Peyer's patch (tissue), 4 donors: Measurements from ENCODE around the gene ABHD17A. TPM values are rescaled to one million over a fixed set of nuclear protein-coding genes. Genes with fewer than 3 reads are reported as not detected.

Source experiments
- DNase-seq, 3 donors: peaks; one replicate each; pipeline ENCODE4 v3.0.0-alpha.2; 2017 to 2019
- H3K27ac ChIP-seq, 4 donors: fragments of 200-600 bp; sonication (generic); one replicate each; pipeline ENCODE4 v1.5.1; 2016 to 2019
- H3K27me3 ChIP-seq, 2 donors: fragments of 200-600 bp; sonication (generic); one replicate each; pipeline ENCODE4 v1.5.1; 2019
- H3K36me3 ChIP-seq, 3 donors: fragments of 200-600 bp; sonication (generic); one replicate each; pipeline ENCODE4 v1.5.1; 2016 to 2019
- H3K4me1 ChIP-seq, 4 donors: fragments of 200-600 bp; sonication (generic); one replicate each; pipeline ENCODE4 v1.5.1; 2016 to 2019
- H3K4me3 ChIP-seq, 4 donors: fragments of 200-600 bp; sonication (generic); 1 replicate in 3 of 4; 2 replicates in 1 of 4; pipeline ENCODE4 v1.5.1; 2016 to 2019; ENCODE audit warnings: mild to moderate bottlenecking in 1 of 4
- H3K9me3 ChIP-seq, 4 donors: fragments of 200-600 bp; sonication (generic); one replicate each; pipeline ENCODE4 v1.5.1; 2016 to 2019; ENCODE audit warnings: mild to moderate bottlenecking in 1 of 4
- POLR2A ChIP-seq, 2 donors: fragments of 450-650 bp; IDR thresholded peaks; one replicate each; pipeline ENCODE4 v1.5.1; 2017; ENCODE audit warnings: antibody characterized with exemption in 2 of 2, mild to moderate bottlenecking in 2 of 2, moderate library complexity in 2 of 2
- total RNA-seq, 4 donors: library from RNA; depleted of rRNA; stranded (reverse); fragments of >200 nt; gene quantifications; one replicate each; pipeline ENCODE4 v1.1.0, GENCODE V29; 2016
- TF ChIP-seq, protein P1 (sequence below), 6 experiments: fragments of 450-650 bp in 4 of 6; fragments of 200-600 bp in 2 of 6; sonication (generic) in 1 of 6; IDR thresholded peaks; one replicate each; pipeline ENCODE4 v1.5.1; 2017 to 2019; ENCODE audit warnings: antibody characterized with exemption in 6 of 6, mild to moderate bottlenecking in 3 of 6, moderate library complexity in 1 of 6

The ABHD17A gene
- total RNA-seq, 4 donors from 2014 or later: 52.0 to 95.9 (median 68.4) TPM

DNA sequence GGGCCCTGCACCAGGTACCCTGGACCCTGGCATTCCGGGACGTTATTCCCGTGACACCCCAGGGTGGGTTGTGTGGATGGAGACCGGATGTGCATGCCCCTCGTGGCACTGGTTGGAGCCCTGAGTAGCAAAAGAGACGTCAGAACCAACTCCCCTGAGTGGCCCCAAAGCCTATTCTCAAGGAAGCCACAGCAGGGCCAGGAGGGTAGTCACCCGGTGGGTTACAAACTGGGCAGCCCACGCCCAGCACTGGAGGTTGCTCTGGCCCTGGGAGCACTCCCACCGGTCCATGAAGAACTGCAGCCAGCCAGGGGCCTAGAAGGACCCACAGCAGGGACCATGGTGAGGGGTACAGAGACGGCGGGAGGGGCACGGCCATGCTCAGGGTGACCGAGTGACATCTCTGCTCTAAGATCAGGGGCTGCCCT, 29.5 kb downstream of the ABHD17A start:
- peak in 1 of 3 donors; percentile 69 for DNase-seq
- Histone ChIP-seq H3K36me3 (no peaks in the 10 kb centered on the region), H3K4me3 (peak overlapping the region; percentile 23 to 63 (median 49)), H3K27ac (peak overlapping the region; percentile 96 to 99 (median 98)), H3K9me3 (no peaks in the 10 kb centered on the region), H3K4me1 (peaks cover 26 to 88% (median 56%) of the 10 kb centered on the region in 4 donors), H3K27me3 (no peaks in the 10 kb centered on the region)
- TF ChIP-seq POLR2A (IDR thresholded peaks at IDR 0.05): no peak
- TF ChIP-seq, protein P1, sequence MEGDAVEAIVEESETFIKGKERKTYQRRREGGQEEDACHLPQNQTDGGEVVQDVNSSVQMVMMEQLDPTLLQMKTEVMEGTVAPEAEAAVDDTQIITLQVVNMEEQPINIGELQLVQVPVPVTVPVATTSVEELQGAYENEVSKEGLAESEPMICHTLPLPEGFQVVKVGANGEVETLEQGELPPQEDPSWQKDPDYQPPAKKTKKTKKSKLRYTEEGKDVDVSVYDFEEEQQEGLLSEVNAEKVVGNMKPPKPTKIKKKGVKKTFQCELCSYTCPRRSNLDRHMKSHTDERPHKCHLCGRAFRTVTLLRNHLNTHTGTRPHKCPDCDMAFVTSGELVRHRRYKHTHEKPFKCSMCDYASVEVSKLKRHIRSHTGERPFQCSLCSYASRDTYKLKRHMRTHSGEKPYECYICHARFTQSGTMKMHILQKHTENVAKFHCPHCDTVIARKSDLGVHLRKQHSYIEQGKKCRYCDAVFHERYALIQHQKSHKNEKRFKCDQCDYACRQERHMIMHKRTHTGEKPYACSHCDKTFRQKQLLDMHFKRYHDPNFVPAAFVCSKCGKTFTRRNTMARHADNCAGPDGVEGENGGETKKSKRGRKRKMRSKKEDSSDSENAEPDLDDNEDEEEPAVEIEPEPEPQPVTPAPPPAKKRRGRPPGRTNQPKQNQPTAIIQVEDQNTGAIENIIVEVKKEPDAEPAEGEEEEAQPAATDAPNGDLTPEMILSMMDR (IDR thresholded peaks at IDR 0.05): no peak

DNA sequence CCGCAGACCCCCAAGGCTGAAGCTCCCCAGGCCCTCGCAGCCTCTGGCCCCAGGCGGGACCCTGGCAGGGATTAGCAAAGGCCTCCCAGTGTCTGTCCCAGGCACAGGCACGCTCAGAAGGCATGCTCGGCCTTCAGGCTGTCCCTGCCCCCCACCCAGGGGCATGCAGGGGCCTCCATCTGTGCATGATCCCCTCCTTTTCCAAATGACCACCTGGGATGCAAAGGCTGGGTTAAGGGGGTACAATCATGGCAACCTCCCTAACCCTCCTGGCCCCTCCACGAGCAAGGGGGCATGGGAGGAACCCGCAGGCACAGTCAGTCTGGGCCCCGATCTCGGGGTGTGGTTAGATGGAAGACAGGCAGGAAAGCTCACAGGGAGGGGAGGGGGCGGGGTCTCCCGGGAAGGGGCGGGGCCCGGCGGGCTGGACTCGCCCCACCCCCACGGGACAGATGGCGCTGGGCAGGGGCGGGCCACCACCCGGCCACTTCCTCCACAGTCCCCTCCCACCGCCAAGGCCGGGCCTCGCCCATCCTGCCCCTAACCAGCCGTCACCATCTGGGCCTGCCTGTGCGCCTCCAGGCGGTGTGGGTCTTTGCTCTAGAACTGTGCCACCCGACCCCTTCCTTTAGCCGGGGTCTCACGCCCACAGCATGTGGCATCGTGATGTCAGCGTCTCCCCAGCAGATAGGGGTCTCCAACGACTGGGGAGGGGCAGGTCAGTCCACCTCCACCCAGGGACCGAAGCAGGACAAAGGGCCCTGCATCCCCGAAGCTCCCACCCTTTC, 30.1 kb downstream of the ABHD17A start:
- H3K27ac ChIP-seq: peak overlapping the region; percentile 96 to 99 (median 98)
- H3K36me3 ChIP-seq: no peaks in the 10 kb centered on the region
- peaks cover 23 to 82% (median 55%) of the 10 kb centered on the region in 4 donors for H3K4me1 ChIP-seq
- peak; percentile 91 to 99 (median 97) for DNase-seq
- no peaks in the 10 kb centered on the region for H3K9me3 ChIP-seq
- peak overlapping the region; percentile 23 to 63 (median 49) for H3K4me3 ChIP-seq
- TF ChIP-seq, protein P1 (IDR thresholded peaks at IDR 0.05): peak in 1 of 6 experiments; percentile 26
- peak; percentile 50 to 97 for TF ChIP-seq POLR2A (IDR thresholded peaks at IDR 0.05)
- H3K27me3 ChIP-seq: no peaks in the 10 kb centered on the region

DNA sequence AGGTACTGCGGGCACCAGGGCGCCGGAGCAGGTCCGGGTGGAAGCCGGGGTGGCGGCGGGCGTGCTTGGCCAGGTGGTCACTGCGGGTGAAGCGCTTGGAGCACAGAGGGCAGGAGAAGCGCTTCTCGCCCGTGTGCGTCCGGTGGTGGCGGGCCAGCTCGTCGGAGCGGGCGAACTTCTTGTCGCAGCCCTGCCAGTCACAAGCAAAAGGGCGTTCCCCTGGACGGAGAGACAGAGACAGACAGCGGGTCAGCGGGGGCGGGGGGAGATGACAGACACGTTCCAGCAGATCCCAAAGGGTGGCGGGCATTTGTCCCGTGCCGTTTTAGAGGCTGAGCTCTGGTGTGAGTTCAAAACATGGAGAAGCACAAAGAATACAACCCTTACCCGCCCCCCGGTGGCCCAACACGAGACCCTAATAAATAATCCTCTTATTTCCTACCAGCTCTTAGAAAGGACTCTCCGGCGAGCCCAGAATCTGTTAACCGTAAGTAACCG, 30.7 kb downstream of the ABHD17A start:
- peak in 1 of 3 donors; percentile 67 for DNase-seq
- Histone ChIP-seq H3K9me3 (no peaks in the 10 kb centered on the region), H3K4me3 (peak overlapping the region in 1 of 4 donors; percentile 56), H3K27me3 (no peaks in the 10 kb centered on the region), H3K4me1 (peaks cover 20 to 75% (median 52%) of the 10 kb centered on the region in 4 donors), H3K27ac (peak overlapping the region; percentile 96 to 99 (median 98)), H3K36me3 (no peaks in the 10 kb centered on the region)
- TF ChIP-seq POLR2A (IDR thresholded peaks at IDR 0.05): no peak
- TF ChIP-seq, protein P1 (IDR thresholded peaks at IDR 0.05): no peak

DNA sequence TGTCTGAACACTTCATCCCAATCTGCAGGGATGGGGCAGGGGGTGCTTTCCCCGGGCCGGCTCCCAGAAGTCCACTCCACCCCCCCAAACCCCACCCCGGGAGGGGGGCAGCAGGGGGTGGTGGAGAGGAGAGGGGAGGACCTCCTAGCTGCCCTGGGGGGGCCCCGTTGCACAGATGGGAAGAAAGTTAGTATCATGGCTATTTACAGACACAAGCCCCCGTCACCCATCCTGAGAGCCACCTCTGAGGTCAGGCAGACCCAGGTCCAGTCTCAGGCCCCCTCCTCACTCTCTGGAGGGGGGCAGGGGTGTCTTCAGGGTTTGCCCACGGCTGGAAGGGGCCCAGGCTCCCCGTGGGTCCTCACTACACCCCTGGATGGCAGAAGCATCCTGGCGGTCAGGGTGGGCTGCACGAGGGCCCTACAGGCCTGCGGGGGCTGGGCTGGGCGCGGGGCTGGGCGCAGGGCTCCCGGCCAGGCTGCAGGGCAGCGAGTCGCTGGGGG, 31.2 kb downstream of the ABHD17A start:
- no peak overlapping the region for H3K4me3 ChIP-seq
- H3K4me1 ChIP-seq: peaks cover 15 to 72% (median 51%) of the 10 kb centered on the region in 4 donors
- H3K27ac ChIP-seq: peak overlapping the region; percentile 54 to 99 (median 76)
- no peak for TF ChIP-seq POLR2A (IDR thresholded peaks at IDR 0.05)
- TF ChIP-seq, protein P1 (IDR thresholded peaks at IDR 0.05): no peak
- no peaks in the 10 kb centered on the region for H3K27me3 ChIP-seq
- H3K36me3 ChIP-seq: no peaks in the 10 kb centered on the region
- no peaks in the 10 kb centered on the region for H3K9me3 ChIP-seq
- DNase-seq: no peak

DNA sequence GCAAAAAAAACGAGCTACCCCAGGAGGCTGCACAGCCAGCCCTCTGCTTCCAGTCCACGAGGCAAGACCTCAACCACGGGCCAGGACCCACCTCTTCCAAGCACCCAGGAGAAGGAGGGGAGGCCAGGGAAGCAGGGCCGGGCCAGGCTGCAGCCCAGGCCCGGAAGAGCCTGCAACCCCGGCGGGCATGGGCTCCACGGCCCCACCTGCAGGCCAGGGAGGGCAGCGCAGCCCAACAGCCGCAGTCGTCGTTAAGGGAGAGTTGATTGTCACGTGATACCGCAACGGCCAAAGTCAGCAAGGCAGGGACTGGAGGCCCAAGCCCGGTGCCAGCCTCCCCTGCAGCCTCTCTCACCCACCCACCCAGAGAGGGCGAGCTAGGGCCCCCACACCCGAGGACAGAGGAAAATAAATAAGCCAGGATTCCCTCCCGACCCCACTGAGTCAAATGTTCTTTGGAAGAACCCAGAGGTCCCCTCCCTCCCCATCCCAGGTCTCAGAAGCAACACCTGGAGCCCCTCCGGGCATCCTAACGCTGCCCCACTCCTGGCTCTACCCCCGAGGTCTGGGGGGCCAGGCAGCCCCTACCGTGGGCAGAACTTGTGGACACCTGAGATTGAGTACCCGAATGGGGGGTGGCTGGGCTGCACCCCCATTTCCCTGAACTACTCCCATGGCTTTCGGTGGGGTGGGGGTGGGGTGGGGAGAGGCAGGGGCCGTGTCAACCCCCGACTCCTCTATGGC, 31.8 kb downstream of the ABHD17A start:
- H3K27me3 ChIP-seq: no peaks in the 10 kb centered on the region
- peak; percentile 79 to 94 (median 93) for DNase-seq
- peak overlapping the region in 1 of 4 donors; percentile 15 for H3K4me3 ChIP-seq
- H3K9me3 ChIP-seq: no peaks in the 10 kb centered on the region
- peaks cover 9 to 70% (median 47%) of the 10 kb centered on the region in 4 donors for H3K4me1 ChIP-seq
- TF ChIP-seq, protein P1 (IDR thresholded peaks at IDR 0.05): peak; percentile 90 to 99 (median 95)
- TF ChIP-seq POLR2A (IDR thresholded peaks at IDR 0.05): peak; percentile 16 to 35
- H3K36me3 ChIP-seq: no peaks in the 10 kb centered on the region
- peak overlapping the region; percentile 54 to 99 (median 64) for H3K27ac ChIP-seq
